GM12864 (cell line): ENCODE results near the gene EPHB1.

Source experiments
- DNase-seq: peaks from one replicate; pipeline ENCODE4 v3.0.0-alpha.2; 2011; ENCODE audit warnings: low read depth
- H3K4me3 ChIP-seq: 2 replicates; pipeline ENCODE4 v1.5.1; 2011; ENCODE audit warnings: mild to moderate bottlenecking, low read depth, low read length, control low read depth
- TF ChIP-seq, protein P1 (sequence below): IDR thresholded peaks from 2 replicates; pipeline ENCODE4 v1.5.1; 2011; ENCODE audit warnings: low read depth, mild to moderate bottlenecking, moderate library complexity, low read length, control low read depth, inconsistent platforms; ENCODE audit errors: missing control alignments

EPHB1 gene

DNA sequence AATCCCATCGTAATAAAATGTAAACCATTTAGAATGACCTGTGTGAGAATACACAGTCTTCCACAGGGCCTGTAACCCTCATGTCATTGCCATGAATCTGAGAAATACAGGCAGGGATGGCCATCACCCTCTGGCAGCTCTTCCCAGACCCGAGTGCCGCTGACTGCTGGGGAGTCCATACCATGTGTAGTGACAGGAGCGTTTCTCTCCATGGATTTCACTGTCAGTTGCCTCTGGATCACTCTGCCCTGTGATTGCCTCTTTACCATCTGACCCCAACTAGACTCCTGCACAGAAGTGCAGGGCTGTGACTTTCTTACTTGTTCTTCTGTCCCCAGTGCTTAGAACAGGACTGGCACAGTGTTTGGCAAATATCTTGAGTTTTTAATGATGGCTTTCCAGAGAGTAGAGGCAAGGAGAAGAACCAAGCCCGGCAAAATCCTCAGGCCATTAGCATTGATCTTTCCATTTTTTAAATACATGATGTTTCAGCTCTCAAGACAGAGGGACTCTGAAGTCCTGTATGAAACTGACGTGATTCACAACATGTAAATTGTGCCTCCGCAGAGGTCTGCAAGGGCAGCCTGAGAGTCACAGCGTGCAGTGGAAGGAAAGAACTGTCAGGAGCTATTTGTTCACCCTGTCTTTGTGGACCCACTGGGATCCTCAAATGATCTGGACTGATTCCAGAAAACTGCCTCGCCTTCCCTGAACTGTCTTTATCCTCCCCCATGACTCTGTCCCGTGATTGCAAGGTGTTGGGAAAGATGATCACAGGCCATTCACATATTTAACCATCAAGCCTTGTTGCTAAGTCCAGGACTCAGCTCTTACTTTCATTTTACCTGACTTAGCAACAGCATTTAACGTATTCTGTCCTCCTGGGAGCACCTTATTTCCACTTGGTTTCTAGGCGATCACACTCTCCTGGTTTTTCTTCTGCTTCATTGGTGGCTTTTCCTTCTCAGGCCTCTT lies 354.9 kb downstream of the EPHB1 start:
- DNase-seq: no peak
- TF ChIP-seq, protein P1, sequence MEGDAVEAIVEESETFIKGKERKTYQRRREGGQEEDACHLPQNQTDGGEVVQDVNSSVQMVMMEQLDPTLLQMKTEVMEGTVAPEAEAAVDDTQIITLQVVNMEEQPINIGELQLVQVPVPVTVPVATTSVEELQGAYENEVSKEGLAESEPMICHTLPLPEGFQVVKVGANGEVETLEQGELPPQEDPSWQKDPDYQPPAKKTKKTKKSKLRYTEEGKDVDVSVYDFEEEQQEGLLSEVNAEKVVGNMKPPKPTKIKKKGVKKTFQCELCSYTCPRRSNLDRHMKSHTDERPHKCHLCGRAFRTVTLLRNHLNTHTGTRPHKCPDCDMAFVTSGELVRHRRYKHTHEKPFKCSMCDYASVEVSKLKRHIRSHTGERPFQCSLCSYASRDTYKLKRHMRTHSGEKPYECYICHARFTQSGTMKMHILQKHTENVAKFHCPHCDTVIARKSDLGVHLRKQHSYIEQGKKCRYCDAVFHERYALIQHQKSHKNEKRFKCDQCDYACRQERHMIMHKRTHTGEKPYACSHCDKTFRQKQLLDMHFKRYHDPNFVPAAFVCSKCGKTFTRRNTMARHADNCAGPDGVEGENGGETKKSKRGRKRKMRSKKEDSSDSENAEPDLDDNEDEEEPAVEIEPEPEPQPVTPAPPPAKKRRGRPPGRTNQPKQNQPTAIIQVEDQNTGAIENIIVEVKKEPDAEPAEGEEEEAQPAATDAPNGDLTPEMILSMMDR: no peak
- H3K4me3 ChIP-seq: no peak overlapping the region

- TF ChIP-seq, protein P1: no peak
- no peak for DNase-seq
- H3K4me3 ChIP-seq: no peak overlapping the region
Measured at GRCh38 chr3:135154186-135154585, 359.1 kb downstream of the EPHB1 start.

GRCh38 chr3:135155228-135155627 lies 360.2 kb downstream of the EPHB1 start:
- TF ChIP-seq, protein P1: no peak
- no peak for DNase-seq
- no peak overlapping the region for H3K4me3 ChIP-seq

DNA sequence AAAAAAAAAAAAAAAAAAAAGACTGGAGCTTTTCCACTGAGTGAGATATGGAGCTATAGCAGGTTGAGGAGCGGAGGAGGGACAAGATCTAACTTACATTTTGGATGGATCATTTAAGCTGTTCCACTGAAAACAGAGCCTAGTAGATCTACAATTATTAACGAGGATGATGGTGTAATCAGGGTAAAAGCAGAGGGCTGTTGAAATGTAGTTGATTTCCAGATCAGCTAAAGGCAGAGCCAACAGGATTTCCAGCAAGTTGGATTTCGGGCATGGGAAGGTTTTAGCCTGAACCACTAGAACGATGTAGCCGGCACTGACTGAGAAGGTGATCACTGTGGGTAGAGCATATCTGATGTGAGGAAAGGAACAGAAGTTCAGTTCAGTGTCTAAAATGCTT lies 360.7 kb downstream of the EPHB1 start:
- TF ChIP-seq, protein P1: no peak
- no peak overlapping the region for H3K4me3 ChIP-seq
- DNase-seq: no peak

DNA sequence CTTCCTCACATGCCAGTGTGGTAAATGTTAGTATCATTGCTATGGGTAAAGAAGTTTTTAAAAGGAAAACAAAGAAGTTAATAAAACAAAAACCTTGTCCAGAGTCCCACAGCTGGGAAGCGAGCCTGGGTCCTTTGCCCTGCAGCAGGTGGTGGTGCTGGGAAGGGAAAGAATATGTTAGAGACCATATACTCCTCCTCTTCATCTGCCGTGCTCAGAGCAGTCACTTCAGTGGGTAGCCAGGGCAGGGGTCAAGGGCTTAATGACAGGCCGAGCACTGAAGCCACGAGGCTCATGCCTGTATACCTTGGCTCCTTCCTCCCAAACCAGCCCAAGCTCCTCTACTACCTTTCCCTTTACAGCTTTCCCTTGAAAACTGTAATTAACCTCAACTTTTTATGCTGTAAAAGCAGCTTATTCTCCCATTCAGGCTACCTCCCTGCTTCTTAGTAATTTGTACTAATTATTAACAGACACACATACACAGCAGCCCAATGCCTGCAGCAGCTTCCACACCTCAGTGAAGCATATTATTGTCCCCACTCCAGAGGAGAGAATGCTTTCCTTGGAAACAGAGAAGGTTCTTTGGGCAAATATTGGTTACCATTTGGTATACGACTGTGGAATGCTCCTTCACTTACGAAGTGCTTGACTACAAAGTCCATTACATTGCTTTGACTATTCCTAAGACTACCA lies 362.1 kb downstream of the EPHB1 start:
- TF ChIP-seq, protein P1: no peak
- DNase-seq: no peak
- H3K4me3 ChIP-seq: no peak overlapping the region

GRCh38 chr3:135158520-135158919 lies 363.5 kb downstream of the EPHB1 start:
- DNase-seq: no peak
- TF ChIP-seq, protein P1: no peak
- H3K4me3 ChIP-seq: no peak overlapping the region
